GM19463 (cell line): ENCODE results near the gene PPWD1.

Experiments used
- ATAC-seq: cut with Tn5 transposase; IDR thresholded peaks from one replicate; pipeline ENCODE4 v1.9.1; 2021; ENCODE audit warnings: mild to moderate bottlenecking, moderate library complexity; ENCODE audit not compliant: unreplicated experiment

PPWD1 gene

GRCh38 chr5:65623482-65623881 is 60.4 kb downstream of the PPWD1 start:
- ATAC-seq: no peak

DNA sequence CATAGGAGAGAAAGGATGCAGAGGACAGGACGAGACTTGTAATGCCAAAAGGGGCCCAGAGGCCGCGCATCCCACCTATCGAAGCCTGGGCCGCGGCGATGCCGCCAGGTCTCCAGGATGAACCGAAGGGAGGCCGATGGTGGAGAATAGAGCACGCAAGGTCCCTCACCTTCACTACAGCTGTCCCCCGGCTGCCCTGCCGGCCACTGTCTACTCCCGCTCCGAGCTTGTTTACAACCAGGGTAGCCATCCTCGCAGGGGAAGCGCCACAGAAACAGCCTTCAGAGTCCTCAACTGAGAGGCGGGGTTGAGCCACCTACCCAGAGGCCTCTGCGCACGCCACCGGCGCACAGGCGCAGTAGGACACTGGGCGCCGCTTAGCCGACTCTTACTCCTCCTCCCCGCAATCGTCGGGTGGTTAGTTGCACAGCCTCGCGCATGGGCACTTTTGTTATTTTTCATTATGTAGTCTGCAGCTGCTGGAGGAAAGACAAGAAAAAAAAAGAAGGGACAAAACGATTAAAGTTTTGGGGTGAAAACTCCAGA is 61.0 kb downstream of the PPWD1 start, which contains the start of gene TRIM23:
Gene TRIM23, minus strand, starts transcription at position 309 of the 546 bp plus-strand sequence. Its CDS starts 59 bp downstream, at position 250.
- peak; percentile 95 for ATAC-seq

DNA sequence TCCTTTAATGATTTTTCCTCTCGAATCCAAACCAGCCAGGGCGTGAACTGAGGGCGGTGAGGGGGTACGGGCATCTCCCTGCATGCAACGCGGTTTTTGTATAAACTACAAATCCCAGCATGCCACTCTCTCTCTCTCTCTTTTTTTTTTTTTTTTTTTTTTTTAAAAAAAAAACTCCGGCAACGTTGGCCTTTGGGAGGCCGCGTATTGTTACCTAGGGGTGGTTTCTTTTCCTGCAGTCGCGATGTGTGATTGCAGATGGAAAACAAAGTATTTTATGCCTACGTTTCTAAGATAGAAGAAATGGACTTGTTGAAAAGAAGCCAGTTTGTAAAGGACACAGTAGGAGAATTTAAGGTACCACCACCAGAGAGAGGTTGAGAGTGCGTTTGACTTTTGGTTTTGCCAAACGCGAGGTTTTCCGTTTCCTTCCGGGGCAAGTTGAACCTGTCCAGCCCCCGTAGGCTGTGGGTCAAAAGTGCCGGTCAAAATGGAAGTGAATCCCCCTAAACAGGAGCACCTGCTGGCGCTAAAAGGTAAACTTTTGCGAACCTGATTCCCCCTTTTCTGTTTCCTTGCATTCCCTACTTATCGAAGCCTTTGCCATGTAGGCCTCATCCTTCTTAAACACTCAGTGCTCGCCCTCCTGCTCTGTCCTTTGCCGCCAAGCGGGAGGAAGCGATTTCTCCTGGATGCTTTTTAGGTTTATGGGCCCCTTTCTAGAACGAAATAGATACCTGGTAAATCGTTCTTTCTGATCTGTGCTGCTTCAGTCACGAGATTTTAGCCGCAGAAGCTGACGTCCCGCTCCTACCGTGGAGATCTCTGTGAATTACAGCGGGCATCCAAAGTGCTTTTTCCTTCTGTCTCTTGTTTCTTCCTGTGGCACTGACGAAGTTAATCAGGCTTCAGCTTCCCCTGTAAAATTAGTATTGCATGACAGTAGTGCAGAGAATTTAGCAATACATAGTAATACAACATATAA is 61.8 kb downstream of the PPWD1 start, which contains the start of the genes SHLD3 and TRAPPC13:
Gene SHLD3, plus strand, starts transcription at position 457 of the 985 bp plus-strand sequence. CDS start 4,561 bp downstream, outside the sequence.
Gene TRAPPC13, plus strand, starts transcription at position 457 of the 985 bp plus-strand sequence. Its CDS starts 34 bp downstream, at position 491.
- ATAC-seq: peak; percentile 69

- no peak for ATAC-seq
Measured at GRCh38 chr5:65625743-65626142, 62.6 kb downstream of the PPWD1 start.

GRCh38 chr5:65630981-65631380 is 67.9 kb downstream of the PPWD1 start:
- no peak for ATAC-seq
